ENCODE data around the gene ADGB.

The ADGB gene

DNA sequence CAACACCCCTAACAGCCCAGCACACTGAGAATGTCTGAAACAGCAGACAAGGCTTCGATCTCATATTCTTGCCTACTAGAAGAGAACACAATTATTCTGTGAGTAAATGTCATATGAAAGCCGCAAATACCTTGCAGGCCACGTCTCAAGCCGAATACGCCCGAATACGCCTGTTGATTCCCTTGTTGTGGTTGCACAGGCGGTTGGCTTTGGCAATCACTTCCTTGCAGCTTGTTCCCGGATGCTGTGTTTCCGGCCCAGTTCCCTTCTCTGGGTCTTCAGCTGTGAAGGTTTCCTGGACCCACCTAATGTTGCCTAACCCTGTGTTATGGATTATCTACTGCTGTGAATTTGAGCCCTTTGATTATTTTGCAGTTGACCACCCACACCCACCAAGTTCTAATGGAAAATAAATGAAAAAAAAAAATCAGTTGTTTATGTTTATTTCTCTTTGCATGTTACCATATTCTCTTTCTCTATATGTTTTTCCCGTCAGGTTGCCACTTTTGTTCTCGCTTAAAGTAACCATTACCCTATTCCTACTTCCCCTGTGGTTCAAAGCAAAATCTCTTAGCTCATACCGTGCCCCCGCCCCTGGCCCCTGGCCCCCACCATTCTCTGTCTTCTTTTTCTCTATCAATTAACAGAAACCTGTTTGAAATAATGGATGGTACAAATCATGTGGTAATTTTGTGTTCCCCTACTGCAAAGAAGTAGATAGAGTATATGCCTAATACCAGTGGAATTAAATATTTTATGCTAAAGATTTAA is 172.4 kb downstream of the ADGB start:
- TF ChIP-seq, protein P1, sequence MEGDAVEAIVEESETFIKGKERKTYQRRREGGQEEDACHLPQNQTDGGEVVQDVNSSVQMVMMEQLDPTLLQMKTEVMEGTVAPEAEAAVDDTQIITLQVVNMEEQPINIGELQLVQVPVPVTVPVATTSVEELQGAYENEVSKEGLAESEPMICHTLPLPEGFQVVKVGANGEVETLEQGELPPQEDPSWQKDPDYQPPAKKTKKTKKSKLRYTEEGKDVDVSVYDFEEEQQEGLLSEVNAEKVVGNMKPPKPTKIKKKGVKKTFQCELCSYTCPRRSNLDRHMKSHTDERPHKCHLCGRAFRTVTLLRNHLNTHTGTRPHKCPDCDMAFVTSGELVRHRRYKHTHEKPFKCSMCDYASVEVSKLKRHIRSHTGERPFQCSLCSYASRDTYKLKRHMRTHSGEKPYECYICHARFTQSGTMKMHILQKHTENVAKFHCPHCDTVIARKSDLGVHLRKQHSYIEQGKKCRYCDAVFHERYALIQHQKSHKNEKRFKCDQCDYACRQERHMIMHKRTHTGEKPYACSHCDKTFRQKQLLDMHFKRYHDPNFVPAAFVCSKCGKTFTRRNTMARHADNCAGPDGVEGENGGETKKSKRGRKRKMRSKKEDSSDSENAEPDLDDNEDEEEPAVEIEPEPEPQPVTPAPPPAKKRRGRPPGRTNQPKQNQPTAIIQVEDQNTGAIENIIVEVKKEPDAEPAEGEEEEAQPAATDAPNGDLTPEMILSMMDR (IDR thresholded peaks at IDR 0.05; ENCODE audit: borderline replicate concordance, insufficient read depth, low read depth, low read length), result no peak
- no peak overlapping the region for H3K4me3 ChIP-seq (ENCODE audit: low read depth, low read length)

DNA sequence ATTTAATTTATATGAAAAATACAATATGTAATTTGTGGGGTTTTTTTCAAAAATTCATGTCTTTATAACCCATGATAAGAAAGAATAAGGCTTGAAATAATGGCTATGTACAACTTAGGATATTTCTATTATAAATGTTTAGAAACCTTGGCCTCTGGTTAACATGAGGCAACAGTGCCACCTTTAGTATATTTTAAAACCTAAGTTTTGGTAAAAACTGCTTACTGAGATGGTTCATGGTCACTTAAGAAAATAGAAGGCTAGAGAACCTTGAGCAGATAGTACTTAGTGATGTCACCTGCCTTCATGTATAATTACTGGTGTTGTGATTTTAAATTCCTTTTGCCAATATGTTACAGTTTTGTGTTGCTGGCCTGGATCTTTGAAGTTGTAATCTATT is 176.4 kb downstream of the ADGB start:
- TF ChIP-seq, protein P1 (IDR thresholded peaks at IDR 0.05; ENCODE audit: borderline replicate concordance, insufficient read depth, low read depth, low read length), result no peak
- H3K4me3 ChIP-seq (ENCODE audit: low read depth, low read length), result no peak overlapping the region

DNA sequence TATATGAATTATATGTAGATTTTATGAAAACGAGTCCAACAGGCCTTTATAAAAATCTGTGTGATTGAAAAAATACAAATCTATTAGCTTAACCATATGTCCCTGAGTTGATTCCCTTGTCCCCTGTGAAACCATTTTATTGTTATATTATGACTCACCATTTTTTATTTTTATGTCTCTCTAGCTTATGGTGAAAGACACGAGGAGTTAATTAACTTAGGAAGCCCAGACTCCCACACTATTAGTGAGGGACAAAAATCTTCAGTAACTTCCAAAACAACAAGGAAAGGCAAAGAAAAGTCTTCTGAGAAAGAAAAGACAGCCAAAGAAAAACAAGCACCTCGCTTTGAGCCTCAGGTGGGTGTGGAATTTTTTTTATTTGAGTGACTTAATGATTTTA is 183.1 kb downstream of the ADGB start:
- TF ChIP-seq, protein P1 (IDR thresholded peaks at IDR 0.05; ENCODE audit: borderline replicate concordance, insufficient read depth, low read depth, low read length), result no peak
- no peak overlapping the region for H3K4me3 ChIP-seq (ENCODE audit: low read depth, low read length)

DNA sequence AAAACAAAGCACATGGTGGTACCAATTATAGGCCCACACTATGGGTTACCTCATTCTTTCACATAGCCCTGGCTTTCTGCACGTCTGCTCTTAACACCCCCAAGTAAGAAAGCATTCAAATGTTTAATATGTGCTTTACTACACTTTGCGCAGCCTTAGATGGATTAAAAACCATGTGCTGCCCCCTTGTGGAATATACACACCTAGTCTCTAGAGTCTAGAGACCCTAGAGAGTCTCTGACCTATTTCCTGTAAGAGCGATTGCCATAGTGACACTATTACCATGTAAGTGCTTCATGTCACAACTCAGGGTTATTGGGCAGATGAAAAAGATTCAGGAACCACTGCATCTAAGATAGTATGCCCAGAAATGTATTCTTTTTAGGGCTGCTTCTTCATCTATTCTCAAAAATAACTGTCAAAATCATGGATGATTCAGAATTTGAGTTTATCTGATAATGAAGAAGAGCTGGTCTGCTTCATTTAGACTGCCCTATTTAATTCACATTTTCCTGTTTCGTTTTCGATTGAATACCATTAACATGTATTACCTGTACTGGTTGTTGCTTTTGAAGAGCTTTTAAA is 186.3 kb downstream of the ADGB start:
- no peak overlapping the region for H3K4me3 ChIP-seq (ENCODE audit: low read depth, low read length)
- TF ChIP-seq, protein P1 (IDR thresholded peaks at IDR 0.05; ENCODE audit: borderline replicate concordance, insufficient read depth, low read depth, low read length), result peak; percentile 42; the same call in 1 of the 2 replicates

DNA sequence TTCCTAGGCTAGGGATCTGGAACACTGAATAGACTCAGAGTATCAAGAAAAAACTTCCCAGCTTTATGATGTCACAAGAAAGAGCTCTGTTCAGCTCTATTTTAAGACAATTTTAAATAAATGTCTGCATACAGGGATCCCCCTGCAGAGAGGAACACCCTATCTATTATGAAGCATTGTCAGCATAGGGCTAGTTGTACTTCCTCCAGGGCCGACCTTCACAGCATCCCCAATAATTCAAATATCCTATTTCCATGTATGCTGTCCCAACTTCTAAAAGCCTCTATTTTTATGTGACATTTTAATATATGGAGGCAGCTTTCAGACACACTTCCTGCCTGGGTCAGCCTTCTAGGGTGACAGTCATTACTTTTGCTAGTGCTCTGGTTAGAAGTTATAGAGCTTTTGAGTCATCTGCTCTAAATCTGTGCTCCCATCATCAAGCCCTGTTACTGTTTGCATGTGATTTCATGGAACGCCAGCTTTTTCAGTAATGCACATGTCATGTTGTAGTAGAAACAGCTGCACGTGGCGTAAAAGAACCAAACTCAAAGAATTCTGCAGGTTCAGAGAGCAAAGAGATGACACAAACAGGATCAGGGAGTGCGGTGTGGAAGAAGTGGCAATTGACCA is 189.2 kb downstream of the ADGB start:
- TF ChIP-seq, protein P1 (IDR thresholded peaks at IDR 0.05; ENCODE audit: borderline replicate concordance, insufficient read depth, low read depth, low read length), result no peak
- no peak overlapping the region for H3K4me3 ChIP-seq (ENCODE audit: low read depth, low read length)

DNA sequence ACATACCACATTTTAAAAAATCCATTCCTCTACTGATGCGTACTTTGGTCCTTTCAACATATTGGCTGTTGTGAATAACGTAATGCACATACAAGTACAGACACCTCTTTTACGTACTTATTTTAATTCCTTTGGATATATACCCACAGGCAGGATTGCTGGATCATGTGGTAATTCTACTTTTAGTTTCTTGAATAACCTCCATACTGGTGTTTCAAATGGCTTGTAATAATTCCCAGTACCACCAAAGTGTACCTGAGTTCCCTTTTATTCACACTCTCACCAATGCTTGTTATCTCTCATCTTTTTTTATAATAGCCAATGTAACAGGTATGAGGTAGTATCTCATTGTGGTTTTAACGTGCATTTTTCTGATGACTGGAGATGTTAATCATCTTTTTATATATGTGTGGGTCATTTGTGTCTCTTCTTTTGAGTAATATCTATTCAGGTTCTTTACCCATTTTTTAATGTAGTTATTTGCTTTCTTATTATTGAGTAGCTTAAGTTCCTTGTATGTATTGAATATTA is 191.9 kb downstream of the ADGB start:
- H3K4me3 ChIP-seq (ENCODE audit: low read depth, low read length), result no peak overlapping the region
- TF ChIP-seq, protein P1 (IDR thresholded peaks at IDR 0.05; ENCODE audit: borderline replicate concordance, insufficient read depth, low read depth, low read length), result no peak
